IPS DF 6.9 (cell line): ENCODE results near the gene LACRT.

Experiments used
- DNase-seq: peaks from one replicate; pipeline ENCODE4 v3.0.0-alpha.2; 2013; ENCODE audit warnings: low read depth, low spot score
- H3K27ac ChIP-seq: one replicate; pipeline ENCODE4 v1.5.1; 2013; ENCODE audit warnings: low read length, control low read depth
- H3K27me3 ChIP-seq: 2 replicates; pipeline ENCODE4 v1.6.1; 2013; ENCODE audit warnings: mild to moderate bottlenecking, low read length; ENCODE audit not compliant: control insufficient read depth, insufficient read depth
- H3K36me3 ChIP-seq: 2 replicates; pipeline ENCODE4 v1.6.1; 2013; ENCODE audit warnings: low read length; ENCODE audit not compliant: control insufficient read depth, insufficient read depth
- H3K4me1 ChIP-seq: 2 replicates; pipeline ENCODE4 v1.6.1; 2013; ENCODE audit warnings: low read length; ENCODE audit not compliant: control insufficient read depth, insufficient read depth
- H3K4me3 ChIP-seq: 2 replicates; pipeline ENCODE4 v1.5.1; 2013; ENCODE audit warnings: mild to moderate bottlenecking, low read length
- H3K9me3 ChIP-seq: 2 replicates; pipeline ENCODE4 v1.6.1; 2013; ENCODE audit warnings: low read length, inconsistent platforms; ENCODE audit not compliant: control insufficient read depth, insufficient read depth
- WGBS: extraction: QIAGEN DNeasy Blood & Tissue Kit; methylation state at CpG from one replicate; pipeline ENCODE4 v1.1.7; 2013; ENCODE audit warnings: mixed read lengths, missing lambda C conversion rate; ENCODE audit not compliant: insufficient read length, insufficient coverage; 5-methylcytosine and 5-hydroxymethylcytosine counted together

LACRT gene

DNA sequence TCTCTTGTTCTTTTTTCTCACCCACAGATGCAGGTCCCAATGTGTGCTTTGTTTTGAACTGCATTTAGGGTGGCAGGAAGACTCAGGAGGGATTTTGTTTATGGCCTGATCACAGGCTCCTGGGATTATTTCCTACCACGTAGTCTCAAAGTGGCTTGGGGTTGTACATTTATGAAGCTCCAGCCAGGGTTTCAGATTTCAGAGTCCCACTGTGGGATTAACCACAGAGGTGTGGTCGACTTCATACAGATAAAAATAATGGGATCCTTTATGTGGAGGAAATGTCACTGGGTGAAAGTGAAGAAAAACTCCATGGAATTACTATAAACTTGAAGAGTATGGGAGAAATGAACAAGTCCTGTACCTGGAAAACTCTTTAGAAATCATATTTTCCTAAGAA lies 32.0 kb downstream of the LACRT start:
- no peaks in the 10 kb centered on the region for H3K27me3 ChIP-seq
- DNase-seq, result no peak
- no peaks in the 10 kb centered on the region for H3K9me3 ChIP-seq
- H3K4me3 ChIP-seq, result no peak overlapping the region
- no peak overlapping the region for H3K27ac ChIP-seq
- no CpG with 5 or more reads among the region's 2 CpGs for WGBS
- H3K36me3 ChIP-seq, result no peaks in the 10 kb centered on the region
- H3K4me1 ChIP-seq, result no peaks in the 10 kb centered on the region

DNA sequence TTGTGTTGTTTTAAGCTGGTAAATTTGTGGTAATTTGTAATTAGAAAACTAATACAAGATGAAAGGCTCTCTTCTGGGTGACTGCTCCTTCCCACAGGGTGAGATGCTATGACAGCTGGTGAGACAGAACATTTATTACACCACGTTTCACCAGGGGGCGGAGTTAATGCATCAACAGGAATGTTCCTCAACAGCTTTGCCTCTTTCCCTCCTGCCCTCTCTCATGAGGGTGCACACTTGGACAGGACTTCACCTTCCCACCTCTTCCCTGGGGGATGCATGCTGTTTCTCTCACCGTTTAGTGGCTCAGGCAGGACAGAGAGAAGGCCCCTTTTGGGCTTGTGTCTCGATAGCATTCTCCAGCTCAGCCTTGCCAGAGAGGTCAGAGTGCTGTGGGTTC lies 32.9 kb downstream of the LACRT start:
- no peaks in the 10 kb centered on the region for H3K36me3 ChIP-seq
- no peaks in the 10 kb centered on the region for H3K4me1 ChIP-seq
- DNase-seq, result no peak
- H3K4me3 ChIP-seq, result no peak overlapping the region
- H3K27me3 ChIP-seq, result no peaks in the 10 kb centered on the region
- no peaks in the 10 kb centered on the region for H3K9me3 ChIP-seq
- no peak overlapping the region for H3K27ac ChIP-seq
- WGBS, result no CpG with 5 or more reads among the region's 4 CpGs

DNA sequence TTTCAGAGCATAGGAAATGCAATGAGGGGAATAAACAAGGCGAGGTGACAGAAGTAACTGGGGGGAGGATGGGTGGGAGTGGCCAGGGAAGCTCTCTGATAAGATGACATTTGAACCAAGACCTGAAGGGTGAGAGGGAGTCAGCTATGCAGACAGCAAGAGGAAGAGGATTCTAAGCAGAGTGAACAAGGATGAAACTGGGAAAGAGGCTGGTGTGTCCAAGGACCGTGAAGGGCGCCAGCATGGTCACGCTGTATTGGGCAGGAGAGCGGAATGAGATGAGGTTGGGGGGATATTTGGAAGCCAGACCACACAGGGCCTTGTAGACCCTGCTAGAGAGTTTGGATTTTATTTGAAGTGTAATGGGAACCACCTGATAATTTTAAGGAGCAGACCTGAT lies 35.7 kb downstream of the LACRT start:
- no peak for DNase-seq
- Histone ChIP-seq H3K27me3 (no peaks in the 10 kb centered on the region; the same call in 1 of the 2 replicates), H3K27ac (no peak overlapping the region), H3K36me3 (no peaks in the 10 kb centered on the region), H3K4me1 (no peaks in the 10 kb centered on the region), H3K9me3 (no peaks in the 10 kb centered on the region), H3K4me3 (no peak overlapping the region)
- no CpG with 5 or more reads among the region's 5 CpGs for WGBS

DNA sequence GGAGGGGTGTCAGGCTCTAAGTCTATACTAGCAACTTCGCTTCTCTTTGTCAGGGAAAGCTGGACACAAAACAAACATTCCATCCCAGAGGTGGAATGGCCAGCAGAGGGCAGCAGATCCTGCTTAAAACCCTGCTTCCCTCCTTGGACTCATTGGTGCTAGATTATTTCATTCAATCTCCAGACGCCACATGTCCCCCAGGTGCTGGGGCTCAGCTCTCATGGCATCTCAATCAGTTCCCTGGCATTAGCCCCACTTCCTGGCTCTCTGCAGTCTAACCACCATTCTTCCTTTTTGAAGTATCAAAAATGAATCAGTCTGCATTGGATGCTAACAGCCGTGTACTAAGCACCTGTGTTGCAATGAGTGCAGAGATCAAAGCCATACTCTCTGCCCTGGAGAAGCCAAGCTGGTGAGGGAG lies 38.2 kb downstream of the LACRT start:
- H3K27me3 ChIP-seq, result peaks cover 2% of the 10 kb centered on the region; the same call in 1 of the 2 replicates
- no peaks in the 10 kb centered on the region for H3K36me3 ChIP-seq
- whole genome bisulfite sequencing, result no CpG with 5 or more reads among the region's 3 CpGs
- H3K9me3 ChIP-seq, result no peaks in the 10 kb centered on the region
- no peak overlapping the region for H3K4me3 ChIP-seq
- H3K27ac ChIP-seq, result no peak overlapping the region
- no peaks in the 10 kb centered on the region for H3K4me1 ChIP-seq
- peak; percentile 80 for DNase-seq

DNA sequence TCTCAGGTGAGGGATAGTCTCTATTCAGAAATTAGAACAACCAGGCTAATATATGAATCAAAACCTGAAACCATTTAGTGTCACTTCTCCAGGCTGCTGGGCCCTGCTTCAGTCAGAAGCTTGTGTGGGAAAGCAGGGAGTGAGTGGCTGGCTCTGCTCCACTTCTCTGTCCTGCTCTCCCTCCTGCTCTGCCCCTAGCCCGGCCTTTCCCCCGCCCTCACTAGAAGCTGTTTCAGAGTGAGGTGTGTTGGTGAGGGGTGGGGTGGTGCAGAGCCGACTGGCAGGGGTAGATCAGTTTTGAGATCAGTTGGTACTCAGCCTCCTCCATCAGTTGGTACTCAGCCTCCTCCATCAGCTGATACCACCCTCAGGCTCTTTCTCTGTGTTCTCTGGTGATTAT lies 39.2 kb downstream of the LACRT start:
- H3K36me3 ChIP-seq, result no peaks in the 10 kb centered on the region
- no peak overlapping the region for H3K27ac ChIP-seq
- no peak overlapping the region for H3K4me3 ChIP-seq
- WGBS, result no CpG with 5 or more reads among the region's 3 CpGs
- no peaks in the 10 kb centered on the region for H3K9me3 ChIP-seq
- DNase-seq, result no peak
- peaks cover 2% of the 10 kb centered on the region; the same call in 1 of the 2 replicates for H3K27me3 ChIP-seq
- peaks cover 3% of the 10 kb centered on the region; the same call in 1 of the 2 replicates for H3K4me1 ChIP-seq

DNA sequence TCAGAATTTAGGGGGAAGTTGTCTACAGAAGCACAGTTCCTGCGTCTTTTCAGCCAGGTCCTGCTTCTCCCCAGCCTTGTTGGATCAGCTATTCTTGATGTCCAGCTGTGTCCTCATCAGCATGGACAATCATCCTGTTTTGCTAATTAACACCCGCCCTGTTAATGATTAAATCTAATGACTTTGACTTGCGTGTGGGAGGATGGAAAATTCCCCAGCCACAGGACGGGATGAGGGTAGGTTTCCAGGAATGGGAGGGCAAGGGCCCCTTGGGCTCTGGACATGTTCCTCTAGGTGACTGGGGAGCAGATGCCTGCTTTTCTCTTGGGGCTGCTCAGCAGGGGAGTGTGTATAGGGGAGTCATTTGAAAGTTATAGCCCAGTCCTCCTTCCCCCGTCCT lies 41.0 kb downstream of the LACRT start:
- H3K4me3 ChIP-seq, result no peak overlapping the region
- no CpG with 5 or more reads among the region's 5 CpGs for WGBS
- no peak overlapping the region for H3K27ac ChIP-seq
- H3K27me3 ChIP-seq, result peaks cover 11% of the 10 kb centered on the region; the same call in 1 of the 2 replicates
- peaks cover 6% of the 10 kb centered on the region; the same call in 1 of the 2 replicates for H3K4me1 ChIP-seq
- no peaks in the 10 kb centered on the region for H3K9me3 ChIP-seq
- H3K36me3 ChIP-seq, result no peaks in the 10 kb centered on the region
- DNase-seq, result no peak

GRCh38 chr12:54593135-54593534 lies 41.6 kb downstream of the LACRT start:
- no CpG with 5 or more reads among the region's 4 CpGs for WGBS
- DNase-seq, result no peak
- peaks cover 6% of the 10 kb centered on the region; the same call in 1 of the 2 replicates for H3K4me1 ChIP-seq
- H3K4me3 ChIP-seq, result no peak overlapping the region
- peaks cover 11% of the 10 kb centered on the region; the same call in 1 of the 2 replicates for H3K27me3 ChIP-seq
- H3K27ac ChIP-seq, result no peak overlapping the region
- H3K36me3 ChIP-seq, result no peaks in the 10 kb centered on the region
- H3K9me3 ChIP-seq, result no peaks in the 10 kb centered on the region

GRCh38 chr12:54592316-54592715 lies 42.4 kb downstream of the LACRT start:
- Histone ChIP-seq H3K9me3 (no peaks in the 10 kb centered on the region), H3K27me3 (peaks cover 17% of the 10 kb centered on the region; the same call in 1 of the 2 replicates), H3K4me3 (no peak overlapping the region), H3K27ac (no peak overlapping the region), H3K4me1 (peaks cover 10% of the 10 kb centered on the region; the same call in 1 of the 2 replicates), H3K36me3 (no peaks in the 10 kb centered on the region)
- WGBS, result no CpG with 5 or more reads among the region's 2 CpGs
- DNase-seq, result no peak

DNA sequence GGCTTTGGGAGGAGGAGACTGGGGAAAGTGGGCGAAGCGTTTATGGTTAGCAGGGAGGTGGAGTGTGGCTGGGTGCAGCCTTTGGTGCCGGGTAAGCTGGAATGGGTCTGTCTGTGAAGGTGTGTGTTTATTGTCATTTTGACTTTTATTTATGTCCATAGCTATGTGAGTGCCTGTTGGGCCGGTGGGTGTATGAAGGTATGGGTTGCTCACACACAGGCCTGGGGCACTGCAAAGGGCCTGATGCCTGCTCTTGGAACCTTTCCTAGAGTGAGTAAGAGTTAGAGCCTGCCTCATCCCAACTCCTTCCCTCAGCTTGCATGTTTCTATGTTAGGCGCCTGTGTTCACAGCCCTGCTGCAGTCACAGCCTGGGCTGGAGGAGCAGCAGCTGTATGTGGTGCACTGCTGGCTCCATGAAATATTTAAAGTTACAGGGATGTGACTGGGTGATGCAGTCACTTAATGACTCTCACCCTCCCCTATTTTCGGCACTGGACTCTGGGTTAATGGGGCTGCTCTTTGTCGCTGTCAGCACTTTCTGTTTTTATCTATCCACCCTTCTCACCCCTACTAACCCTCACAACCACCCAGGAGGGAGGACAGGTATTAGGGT lies 43.6 kb downstream of the LACRT start:
- DNase-seq, result no peak
- Histone ChIP-seq H3K9me3 (no peaks in the 10 kb centered on the region), H3K36me3 (no peaks in the 10 kb centered on the region), H3K4me1 (peaks cover 10% of the 10 kb centered on the region; the same call in 1 of the 2 replicates), H3K4me3 (no peak overlapping the region), H3K27ac (no peak overlapping the region), H3K27me3 (peaks cover 17% of the 10 kb centered on the region; the same call in 1 of the 2 replicates)
- WGBS, result no CpG with 5 or more reads among the region's 7 CpGs

- no peak for DNase-seq
- Histone ChIP-seq H3K9me3 (no peaks in the 10 kb centered on the region), H3K36me3 (no peaks in the 10 kb centered on the region), H3K27me3 (peaks cover 17% of the 10 kb centered on the region; the same call in 1 of the 2 replicates), H3K4me1 (peaks cover 10% of the 10 kb centered on the region; the same call in 1 of the 2 replicates), H3K4me3 (no peak overlapping the region), H3K27ac (no peak overlapping the region)
- WGBS, result no CpG with 5 or more reads among the region's 5 CpGs
These were observed 44.7 kb downstream of the LACRT start for GRCh38 chr12:54589964-54590363.

GRCh38 chr12:54588890-54589267 lies 45.8 kb downstream of the LACRT start:
- WGBS, result 100% methylated on average over 3 of the region's 13 CpGs
- H3K27ac ChIP-seq, result no peak overlapping the region

More at GRCh38 chr12:54588890-54589267, 45.8 kb downstream of the LACRT start:
- Histone ChIP-seq H3K27me3 (peaks cover 17% of the 10 kb centered on the region; the same call in 1 of the 2 replicates), H3K36me3 (no peaks in the 10 kb centered on the region), H3K4me3 (peak overlapping the region; percentile 79; the same call in 1 of the 2 replicates), H3K4me1 (peaks cover 10% of the 10 kb centered on the region; the same call in 1 of the 2 replicates), H3K9me3 (no peaks in the 10 kb centered on the region)
- no peak for DNase-seq
